ENCODE data around the gene IZUMO2.
"Not testable (repeated sequence)": the region's sequence is repeated elsewhere in the genome, so short reads cannot be mapped to it uniquely, and the experiment has no call there.

Gene IZUMO2

DNA sequence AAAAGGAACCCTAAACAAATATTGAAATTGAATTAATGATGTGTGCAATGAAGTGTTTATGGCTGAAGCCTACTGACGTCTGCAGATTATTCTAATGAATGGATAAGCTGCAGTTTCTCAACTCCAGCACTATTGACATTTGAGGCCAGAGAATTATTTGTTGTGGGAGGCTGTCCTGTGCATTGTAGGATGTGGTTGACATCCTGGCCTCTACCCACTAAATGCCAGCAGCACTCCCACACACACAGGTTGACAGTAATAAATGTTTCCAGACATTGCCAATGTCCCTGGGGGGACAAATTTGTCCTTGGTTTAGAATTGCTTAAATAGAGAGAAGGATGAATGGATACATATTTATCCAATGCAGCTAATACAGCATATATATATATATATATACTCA lies 21.1 kb upstream of the IZUMO2 start:
- DNase-seq (ENCODE audit: low spot score): no peak

DNA sequence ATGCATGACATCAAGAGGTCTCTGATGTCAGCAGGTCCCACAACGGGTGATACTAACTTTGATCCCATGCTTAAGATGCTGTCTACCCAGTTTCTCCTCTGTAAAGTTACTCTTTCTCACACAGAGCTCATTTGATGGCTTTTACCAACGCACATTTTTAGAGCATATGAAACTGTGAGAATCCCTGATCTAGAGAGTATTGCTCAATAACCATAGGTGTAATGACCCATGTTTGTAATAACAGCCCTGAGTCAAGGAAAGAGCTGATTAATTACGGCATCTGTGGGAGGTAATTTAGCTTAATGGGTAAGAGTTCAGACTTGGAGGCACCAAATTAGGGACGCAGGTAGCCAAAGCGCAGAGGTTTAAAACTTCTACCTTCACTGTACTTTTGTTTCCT lies 18.0 kb upstream of the IZUMO2 start:
- no peak for DNase-seq (ENCODE audit: low spot score)

DNA sequence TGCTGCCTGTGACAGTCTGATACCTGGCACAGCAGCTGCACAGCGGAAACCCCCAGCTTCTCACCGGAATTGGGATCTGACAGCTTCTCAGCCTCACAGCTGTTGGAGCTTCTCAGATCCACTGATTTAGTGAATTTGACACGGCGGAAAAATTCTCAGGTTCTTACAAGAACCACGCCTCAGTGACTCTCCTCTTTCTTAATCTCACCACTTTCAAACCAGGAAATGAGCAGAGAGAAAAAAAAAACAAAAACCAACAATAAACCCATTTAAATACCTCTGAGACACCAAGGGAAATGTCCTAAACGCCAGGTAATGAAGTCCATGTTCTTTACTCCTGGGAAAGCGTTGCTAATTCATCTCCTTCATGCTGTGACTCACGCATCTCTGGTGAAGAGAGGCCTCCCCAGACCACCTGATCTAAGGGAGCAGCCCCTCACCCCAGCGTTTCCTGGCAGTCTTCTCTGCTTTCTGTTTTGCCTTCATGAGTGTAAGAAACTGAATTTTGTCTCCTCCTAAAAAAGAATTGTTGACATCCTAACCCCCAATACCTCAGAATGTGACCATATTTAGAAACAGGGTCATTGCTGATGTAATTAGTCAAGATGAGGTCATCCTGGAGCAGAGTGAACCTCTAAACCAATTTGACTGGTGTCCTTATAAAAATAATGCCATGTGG lies 15.9 kb upstream of the IZUMO2 start:
- DNase-seq (ENCODE audit: low spot score): no peak

DNA sequence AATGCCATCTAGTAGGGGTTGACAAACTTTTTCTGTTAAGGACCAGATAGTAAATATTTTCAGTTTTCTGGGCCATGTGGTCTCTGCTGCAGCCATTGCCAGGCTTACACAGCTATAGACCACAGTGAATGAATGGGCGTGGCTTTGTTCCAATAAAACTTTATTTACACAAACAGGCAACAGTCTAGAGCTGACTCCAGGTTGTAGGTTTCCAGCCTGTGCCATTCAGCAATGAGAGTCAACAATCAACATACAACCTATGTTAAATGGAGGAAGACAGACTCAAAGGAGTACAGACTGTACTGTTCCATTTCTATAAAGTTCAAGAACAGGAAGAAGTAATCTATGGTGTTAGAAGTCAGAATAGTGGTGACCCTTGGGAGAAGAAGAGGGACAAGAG lies 15.2 kb upstream of the IZUMO2 start:
- DNase-seq (ENCODE audit: low spot score): no peak

DNA sequence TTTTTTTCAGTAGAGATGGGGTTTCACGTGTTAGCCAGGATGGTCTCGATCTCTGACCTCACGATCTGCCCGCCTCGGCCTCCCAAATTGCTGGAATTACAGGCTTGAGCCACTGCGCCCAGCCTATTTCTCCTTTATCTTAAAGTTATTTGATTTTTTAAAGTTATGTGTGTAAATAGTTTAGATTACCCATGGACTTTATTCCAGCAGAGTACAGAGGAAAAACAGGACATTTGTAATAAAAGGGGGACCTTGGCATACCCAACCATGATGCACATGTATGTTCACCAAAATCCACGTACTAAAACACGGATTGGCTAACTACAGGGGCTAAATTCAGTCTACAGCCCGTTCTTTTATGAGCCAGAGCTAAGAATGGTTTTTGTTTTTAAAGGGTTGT lies 13.7 kb upstream of the IZUMO2 start:
- DNase-seq (ENCODE audit: low spot score): no peak

DNA sequence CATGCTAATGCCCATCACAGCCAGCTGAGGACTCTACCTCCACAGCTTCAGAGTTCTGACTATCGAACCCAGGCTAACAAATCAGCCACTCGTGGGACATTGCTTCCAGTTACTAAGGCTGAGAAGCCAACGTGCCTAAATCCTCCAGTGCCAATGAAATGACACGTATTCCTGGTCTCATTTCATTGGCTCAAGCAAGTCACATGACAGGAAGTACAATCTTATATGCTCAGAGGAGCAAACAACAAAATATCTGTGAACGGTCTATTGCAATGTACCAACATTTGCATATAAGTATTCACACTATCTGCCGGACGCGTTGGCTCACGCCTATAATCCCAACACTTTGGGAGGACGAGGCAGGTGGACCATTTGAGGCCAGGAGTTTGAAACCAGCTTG lies 12.8 kb upstream of the IZUMO2 start:
- DNase-seq (ENCODE audit: low spot score): no peak

DNA sequence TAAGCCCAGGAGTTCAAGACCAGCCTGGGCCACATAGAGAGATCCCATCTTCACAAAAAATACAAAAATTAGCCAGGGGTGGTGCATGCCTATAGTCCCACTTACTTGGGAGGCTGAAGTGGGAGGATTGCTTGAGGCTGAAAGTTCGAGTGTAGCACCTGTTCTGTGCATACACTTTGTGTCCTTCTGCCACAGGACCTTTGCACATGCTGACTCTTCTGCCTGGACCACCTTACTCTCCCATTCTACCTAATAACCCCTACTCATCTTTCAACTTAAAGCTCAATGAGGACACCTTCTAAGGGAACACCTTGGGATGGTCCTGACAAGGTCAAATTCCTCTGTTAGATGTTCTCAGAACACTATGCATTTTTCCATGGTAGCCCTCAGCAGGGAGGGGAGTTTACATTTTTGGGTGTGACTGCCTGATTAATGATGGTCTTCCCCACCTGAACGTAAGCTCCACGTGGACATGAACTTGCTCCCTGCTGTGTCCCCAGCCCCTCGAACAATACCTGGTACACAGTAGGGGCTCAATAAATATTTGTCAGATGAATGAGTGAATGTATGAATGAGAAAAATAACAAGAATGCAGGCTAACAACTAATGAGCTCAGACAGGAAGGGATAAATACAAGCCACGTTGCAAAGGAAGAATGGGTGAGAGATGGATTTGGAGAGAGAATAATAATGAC lies 11.2 kb upstream of the IZUMO2 start:
- no peak for DNase-seq (ENCODE audit: low spot score)

DNA sequence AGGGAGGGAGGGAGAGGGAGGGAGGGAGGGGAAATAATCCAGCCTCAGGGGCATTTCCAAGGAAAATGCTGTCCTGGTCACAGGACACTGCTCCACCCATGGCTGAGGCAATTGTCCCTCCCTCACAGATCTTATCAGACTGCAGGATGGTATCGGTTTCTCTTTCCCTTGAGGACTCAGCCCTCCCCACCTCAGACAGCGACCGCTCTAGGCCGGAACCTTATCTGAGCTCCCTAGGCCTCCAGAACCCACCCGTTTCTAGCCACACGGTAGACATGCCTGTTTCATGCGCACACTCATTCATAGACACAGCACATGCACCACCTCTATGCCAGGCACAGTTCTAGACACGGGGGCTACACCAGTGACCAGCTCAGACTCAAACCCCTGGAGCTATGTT lies 10.0 kb upstream of the IZUMO2 start:
- DNase-seq (ENCODE audit: low spot score): no peak

DNA sequence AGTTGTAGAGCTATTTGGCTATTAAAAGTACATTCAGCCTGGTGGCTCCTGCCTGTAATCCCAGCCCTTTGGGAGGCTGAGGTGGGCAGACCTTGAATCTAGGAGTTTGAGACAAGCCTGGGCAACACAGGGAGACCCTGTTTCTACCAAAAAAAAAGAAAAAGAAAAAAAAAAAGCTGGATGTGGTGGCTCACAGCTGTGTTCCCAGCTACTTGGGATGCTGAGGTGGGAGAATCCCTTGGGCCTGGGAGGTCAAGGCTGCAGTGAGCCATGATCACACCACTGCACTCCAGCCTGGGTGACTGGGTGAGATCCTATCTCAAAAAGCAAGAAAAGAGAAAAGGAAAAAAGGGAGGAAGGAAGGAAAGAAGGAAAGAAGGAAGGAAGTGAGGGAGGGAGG lies 9.6 kb upstream of the IZUMO2 start:
- no peak for DNase-seq (ENCODE audit: low spot score)

DNA sequence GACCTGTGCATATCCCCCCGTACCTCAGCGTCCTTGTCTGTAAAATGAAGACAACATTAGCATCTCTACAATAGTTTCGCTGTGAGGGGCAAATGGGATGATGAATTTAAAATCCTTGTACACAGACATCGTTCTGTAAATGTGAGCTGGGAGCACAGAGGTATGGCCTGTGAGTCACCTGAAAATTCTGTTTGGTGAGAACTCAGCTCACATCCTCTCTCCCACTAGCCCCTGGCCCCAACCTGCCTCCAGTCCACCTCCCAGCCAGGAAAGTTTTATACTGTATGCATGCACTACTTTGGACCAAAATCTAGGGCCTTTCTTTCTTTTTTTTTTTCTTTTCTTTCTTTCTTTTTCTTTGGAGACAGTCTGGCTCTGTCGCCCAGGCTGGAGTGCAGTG lies 8.7 kb upstream of the IZUMO2 start:
- DNase-seq (ENCODE audit: low spot score): no peak

DNA sequence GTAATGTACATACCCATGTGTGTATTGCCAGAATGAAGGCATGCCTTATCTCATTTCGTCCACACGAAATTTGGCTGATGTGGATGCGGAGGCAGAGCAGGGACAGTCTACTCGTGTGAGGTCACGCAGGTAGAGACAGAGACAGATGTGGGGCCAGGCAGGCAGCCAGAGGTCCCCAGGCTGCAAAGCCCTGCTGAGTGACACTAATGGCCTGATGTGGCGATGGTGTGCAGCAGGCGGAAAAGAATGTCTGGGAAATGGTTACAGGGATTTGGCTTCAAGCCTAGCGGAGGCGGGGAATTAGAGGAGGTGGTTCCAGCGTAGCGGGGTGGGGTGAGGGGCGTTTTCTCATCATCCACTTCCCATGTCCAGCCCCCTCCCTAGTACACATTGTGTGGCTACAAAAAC lies 4.2 kb upstream of the IZUMO2 start:
- DNase-seq (ENCODE audit: low spot score): no peak

DNA sequence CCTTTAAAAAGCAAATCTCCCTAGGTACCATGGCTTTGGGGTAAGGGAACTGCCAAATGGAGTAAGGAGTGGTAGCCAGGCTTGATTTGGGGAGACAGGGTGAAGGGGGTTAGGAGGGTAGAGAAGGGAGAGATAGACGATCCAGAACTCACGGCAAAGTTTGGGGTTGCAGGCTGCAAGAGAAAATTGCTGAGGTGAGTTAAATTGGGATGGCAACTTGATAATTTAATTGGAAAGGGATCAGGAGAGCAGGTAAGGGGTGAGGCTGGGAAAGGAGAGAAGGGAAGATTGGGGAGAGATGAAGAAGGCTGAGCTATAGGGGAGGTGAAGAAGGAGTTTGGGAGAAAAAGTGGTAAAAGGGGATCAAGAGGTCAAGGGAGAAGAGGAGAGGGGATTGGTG lies 4.0 kb downstream of the IZUMO2 start:
- no peak for DNase-seq (ENCODE audit: low spot score)

DNA sequence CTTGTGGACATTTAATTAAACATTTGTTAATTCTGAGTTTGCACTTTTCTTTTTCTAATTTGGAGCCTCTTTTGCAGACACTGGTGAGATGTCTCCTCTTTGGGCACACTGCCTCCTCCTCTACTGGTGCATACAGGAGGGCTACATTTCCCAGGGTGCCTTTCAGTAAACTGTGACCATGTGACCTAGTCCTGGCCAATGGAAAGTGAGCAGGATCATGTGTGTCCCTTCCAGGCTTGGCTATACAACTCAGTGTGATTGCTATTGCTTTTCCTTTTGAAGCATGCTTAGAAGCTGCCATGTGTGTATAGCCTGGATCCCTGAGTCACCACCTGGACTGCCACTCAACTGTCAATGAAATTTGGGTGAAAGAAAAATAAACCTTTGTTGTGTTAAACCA lies 4.5 kb downstream of the IZUMO2 start:
- no peak for DNase-seq (ENCODE audit: low spot score)

DNA sequence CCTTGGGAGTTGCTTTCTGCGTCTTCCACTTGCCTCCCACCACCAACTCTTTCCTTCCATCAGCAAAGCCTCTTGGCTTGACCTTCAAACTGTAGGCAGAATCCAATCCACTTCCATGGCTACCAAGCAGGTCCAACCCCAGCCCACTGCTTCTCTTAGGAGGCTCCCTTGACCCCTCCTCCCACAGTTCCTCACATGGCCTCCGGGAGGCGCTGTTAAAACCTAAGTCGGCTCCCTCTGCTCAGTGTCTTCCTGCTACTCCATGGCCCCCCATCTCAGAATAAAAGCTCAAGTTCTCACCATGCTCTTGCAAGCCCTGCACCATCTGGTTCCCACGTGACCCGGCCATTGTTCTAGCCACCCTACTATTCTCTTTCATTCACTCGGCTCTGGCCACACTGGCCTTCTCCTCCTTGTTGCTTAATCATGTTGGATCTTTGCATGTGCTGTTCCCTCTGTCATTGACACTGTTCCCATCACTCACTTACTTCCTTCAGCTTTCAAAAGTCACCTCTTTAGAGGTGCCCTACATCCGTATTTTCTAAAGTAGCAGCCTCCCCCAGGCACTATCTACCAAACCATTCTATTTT lies 7.5 kb downstream of the IZUMO2 start:
- no peak for DNase-seq (ENCODE audit: low spot score)

DNA sequence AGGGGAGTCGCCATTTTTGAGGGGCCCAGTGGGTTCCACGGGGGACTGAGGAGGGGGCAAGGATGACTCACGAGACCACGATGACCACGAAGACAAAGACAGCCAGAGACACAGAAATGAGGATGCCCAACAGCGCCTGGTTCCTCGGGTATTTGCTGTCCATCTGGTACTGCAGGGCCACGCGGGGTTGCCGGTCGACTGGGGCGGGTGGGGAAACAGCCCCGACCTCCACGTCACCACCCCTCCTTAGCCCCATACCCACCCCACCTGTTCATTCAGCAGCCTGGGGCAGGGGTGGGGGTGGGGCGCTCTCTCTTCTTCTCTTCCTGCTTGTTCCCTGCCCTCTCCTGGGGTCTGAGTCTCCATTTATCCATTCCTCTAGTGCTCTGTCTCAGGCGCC lies 8.6 kb downstream of the IZUMO2 start:
- no peak for DNase-seq (ENCODE audit: low spot score)

DNA sequence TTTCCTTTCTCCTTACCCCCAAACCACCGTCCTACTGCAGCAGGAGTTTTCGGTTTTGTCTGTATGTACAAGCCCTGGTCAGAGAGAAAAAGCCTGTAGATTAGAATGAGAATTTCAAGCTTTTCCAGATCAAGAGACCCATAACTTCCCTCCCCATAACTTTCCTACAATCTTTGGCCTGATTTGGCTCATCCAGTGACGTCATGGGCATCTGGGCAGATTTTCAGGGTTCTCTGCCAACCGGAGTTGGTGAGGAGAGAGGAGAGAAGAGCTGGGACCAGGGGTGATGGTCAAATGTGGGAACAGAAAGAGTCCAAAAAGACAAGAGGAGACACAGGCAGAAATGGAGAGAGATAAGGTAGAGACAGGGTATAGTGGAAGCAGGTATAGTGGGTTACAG lies 10.5 kb downstream of the IZUMO2 start:
- no peak for DNase-seq (ENCODE audit: low spot score)

DNA sequence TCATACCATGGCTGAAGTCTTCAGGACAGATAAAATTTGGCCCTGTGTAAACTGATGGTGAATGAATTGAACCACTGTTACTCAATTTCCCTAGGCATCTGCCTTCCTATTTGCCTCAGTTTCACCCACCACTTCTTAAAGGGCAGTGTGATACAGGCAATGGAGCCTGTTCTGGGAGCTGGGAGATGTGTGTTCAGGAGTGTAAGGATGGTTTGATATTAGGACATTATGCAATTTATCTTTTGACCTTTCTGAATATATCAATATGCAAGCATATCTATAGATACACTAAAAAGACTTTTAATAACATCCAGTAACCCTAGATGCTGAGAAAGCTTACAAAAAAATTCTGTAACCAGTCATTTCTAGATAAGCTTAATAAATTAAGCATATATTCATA lies 14.6 kb downstream of the IZUMO2 start:
- no peak for DNase-seq (ENCODE audit: low spot score)

DNA sequence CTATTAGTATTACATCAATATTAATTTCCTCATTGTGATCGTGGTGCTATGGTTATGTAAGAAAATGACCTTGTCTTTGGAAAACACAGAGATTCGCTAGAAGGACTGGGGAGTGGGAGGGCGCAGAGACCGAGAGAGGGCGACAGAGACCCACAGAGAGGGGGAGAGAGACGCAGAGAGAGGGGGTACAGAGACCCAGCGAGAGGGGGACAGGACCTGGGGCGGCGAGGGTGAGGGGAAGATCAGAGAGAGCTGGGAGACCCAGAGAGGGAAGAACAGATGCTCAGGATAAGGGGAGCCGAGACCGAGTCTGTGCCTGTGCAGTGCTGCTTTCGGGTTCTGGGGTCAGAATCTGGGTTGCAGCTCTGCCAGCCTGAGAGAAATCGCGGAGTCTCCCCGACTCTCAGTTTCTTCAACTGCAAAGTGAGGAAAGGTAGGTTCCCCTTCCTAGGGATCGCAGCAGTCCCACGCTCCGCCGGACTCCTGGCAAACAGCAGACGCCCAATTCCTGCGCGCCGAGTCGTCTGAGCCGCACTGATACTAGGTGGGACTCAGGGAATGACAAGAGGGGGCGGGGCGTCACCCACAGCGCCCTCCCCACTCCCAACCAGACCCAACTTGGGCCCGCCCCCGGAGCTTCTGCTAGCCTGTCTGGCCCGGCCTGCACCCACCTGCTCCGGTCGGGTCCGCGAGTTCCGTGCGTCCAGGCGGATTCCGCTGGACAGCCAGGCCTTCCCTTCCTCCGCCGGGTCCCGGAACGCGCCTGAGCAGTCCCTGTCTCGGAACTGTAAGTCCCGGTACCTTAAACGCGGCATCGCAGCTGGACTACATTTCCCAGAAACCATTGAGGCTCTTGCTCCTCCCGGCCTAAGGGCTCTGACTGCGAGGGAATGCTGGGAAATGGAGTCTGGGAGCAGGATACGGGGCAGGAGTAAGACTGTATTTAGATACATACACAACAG lies 15.3 kb downstream of the IZUMO2 start:
- DNase-seq (ENCODE audit: low spot score): peak; percentile 75

DNA sequence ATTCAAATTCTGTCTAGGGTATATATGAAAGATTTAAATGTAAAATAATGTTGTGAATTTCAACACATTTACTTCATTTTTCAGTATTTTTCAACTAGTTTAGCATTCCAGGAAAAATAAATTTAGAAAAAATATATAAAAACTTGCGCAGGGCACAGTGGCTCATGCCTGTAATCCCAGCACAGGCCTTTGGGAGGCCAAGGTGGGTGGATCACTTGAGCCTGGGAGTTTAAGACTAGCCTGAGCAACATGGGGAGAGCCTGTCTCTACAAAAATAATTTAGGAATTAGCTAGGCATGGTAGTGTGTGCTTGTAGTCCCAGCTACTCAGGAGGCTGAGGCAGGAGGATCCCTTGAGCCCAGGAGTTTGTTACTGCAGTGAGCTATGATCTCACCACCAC lies 21.2 kb downstream of the IZUMO2 start:
- DNase-seq (ENCODE audit: low spot score): not testable (repeated sequence)

DNA sequence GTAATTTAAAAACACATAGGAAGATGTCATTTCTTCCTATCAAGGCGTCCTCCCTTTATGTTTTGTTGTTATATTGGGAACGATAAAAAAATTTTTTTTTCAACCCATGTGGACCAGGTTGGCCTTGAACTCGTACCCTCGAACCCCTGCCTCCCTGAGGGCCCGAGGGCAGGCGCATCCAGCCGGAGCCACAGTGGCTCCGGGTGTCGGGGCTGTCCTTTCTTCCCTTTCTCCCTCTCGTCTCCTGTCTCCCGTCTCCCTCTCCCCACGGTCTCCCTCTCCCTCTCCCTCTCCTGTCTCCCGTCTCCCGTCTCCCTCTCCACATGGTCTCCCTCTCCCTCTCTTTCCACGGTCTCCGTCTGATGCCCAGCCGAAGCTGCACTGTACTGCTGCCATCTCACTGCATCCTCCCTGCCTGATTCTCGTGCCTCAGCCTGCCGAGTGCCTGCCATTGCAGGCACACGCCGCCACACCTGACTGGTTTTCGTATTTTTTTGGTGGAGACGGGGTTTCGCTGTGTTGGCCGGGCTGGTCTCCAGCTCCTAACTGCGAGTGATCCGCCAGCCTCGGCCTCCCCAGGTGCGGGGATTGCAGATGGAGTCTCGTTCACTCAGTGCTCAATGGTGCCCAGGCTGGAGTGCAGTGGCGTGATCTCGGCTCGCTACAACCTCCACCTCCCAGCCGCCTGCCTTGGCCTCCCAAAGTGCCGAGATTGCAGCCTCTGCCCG lies 22.8 kb downstream of the IZUMO2 start:
- not testable (repeated sequence) for DNase-seq (ENCODE audit: low spot score)

DNA sequence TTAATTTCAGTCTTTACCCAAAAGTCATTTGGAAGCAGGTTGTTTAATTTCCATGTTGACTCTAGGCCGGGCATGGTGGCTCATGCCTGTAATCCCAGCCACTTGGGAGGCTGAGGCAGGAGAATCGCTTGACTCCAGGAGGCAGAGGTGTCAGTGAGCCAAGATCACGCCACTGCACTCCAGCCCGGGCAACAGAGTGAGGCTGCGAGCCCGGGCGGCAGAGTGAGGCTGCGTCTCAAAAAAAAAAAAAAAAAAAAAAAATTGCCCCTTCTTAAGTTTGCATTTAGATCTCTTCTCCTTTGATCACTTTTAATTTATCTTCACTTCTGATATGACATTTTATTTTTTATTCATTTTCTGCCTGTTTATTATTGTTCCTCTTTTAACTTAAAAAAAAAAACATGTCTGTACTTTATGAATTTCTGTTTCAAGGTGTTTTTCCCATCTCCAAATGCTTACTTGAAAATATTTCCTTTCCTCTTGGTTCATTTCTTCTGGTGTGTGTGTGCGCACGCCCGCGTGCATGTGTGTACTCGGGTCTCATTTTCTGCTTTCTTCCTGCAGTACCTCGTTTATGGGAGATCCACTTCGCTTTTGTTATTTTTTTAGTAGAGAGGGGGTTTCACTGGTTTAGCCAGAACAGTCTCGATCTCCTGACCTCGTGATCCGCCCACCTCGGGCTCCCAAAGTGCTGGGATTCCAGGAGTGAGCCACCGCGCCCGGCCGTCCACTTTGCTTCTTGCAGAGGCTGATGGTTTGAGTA lies 26.3 kb downstream of the IZUMO2 start:
- DNase-seq (ENCODE audit: low spot score): not testable (repeated sequence)
